Nephron progenitor cell (in vitro differentiated cells): ENCODE data around the gene PVALEF.

ENCODE experiments used
- DNase-seq: peaks from one replicate; pipeline ENCODE4 v3.0.0; 2021
- H3K27ac Mint-ChIP-seq: 2 replicates; pipeline ENCODE4 v1.8.0; 2021; ENCODE audit warnings: mild to moderate bottlenecking, moderate library complexity, mixed read lengths
- H3K27me3 Mint-ChIP-seq: 2 replicates; pipeline ENCODE4 v1.8.0; 2021; ENCODE audit warnings: mild to moderate bottlenecking, low read depth, mixed read lengths; ENCODE audit not compliant: poor library complexity
- H3K36me3 Mint-ChIP-seq: 2 replicates; pipeline ENCODE4 v1.8.0; 2021; ENCODE audit warnings: low read depth, mixed read lengths
- H3K4me1 Mint-ChIP-seq: 2 replicates; pipeline ENCODE4 v1.8.0; 2021; ENCODE audit warnings: mixed read lengths
- H3K4me3 Mint-ChIP-seq: 2 replicates; pipeline ENCODE4 v1.8.0; 2021; ENCODE audit warnings: mild to moderate bottlenecking, moderate library complexity, mixed read lengths
- H3K9me3 Mint-ChIP-seq: 2 replicates; pipeline ENCODE4 v1.8.0; 2021; ENCODE audit warnings: mild to moderate bottlenecking, moderate library complexity, mixed read lengths
- CTCF ChIP-seq: fragments of 200-600 bp; sonication (generic); IDR thresholded peaks from 2 replicates; pipeline ENCODE4 v1.5.0; 2021; ENCODE audit warnings: antibody characterized with exemption

The PVALEF gene

GRCh38 chr17:81158688-81159590 is 6.4 kb upstream of the PVALEF start:
- peaks cover 4% of the 10 kb centered on the region for H3K4me1 Mint-ChIP-seq
- no peak overlapping the region for H3K4me3 Mint-ChIP-seq
- H3K9me3 Mint-ChIP-seq, result no peaks in the 10 kb centered on the region
- H3K36me3 Mint-ChIP-seq, result no peaks in the 10 kb centered on the region
- TF ChIP-seq CTCF, result no peak
- H3K27me3 Mint-ChIP-seq, result peaks cover 7% of the 10 kb centered on the region
- H3K27ac Mint-ChIP-seq, result no peak overlapping the region
- DNase-seq, result no peak

- no peaks in the 10 kb centered on the region for H3K36me3 Mint-ChIP-seq
- H3K4me3 Mint-ChIP-seq, result no peak overlapping the region
- peaks cover 7% of the 10 kb centered on the region for H3K27me3 Mint-ChIP-seq
- H3K4me1 Mint-ChIP-seq, result peaks cover 12% of the 10 kb centered on the region
- no peak for TF ChIP-seq CTCF
- no peaks in the 10 kb centered on the region for H3K9me3 Mint-ChIP-seq
- no peak overlapping the region for H3K27ac Mint-ChIP-seq
- DNase-seq, result no peak
Observed at GRCh38 chr17:81159611-81160265, 5.6 kb upstream of the PVALEF start.

- H3K9me3 Mint-ChIP-seq, result no peaks in the 10 kb centered on the region
Observed at GRCh38 chr17:81160306-81160705, 5.0 kb upstream of the PVALEF start.

GRCh38 chr17:81160747-81161453 is 4.4 kb upstream of the PVALEF start:
- Mint-ChIP-seq H3K4me1 (peaks cover 13% of the 10 kb centered on the region), H3K27ac (no peak overlapping the region), H3K4me3 (no peak overlapping the region), H3K9me3 (no peaks in the 10 kb centered on the region), H3K27me3 (no peaks in the 10 kb centered on the region), H3K36me3 (no peaks in the 10 kb centered on the region)
- TF ChIP-seq CTCF, result no peak
- DNase-seq, result no peak

More at GRCh38 chr17:81160306-81160705, 5.0 kb upstream of the PVALEF start:
- Mint-ChIP-seq H3K27me3 (peaks cover 5% of the 10 kb centered on the region), H3K27ac (no peak overlapping the region), H3K36me3 (no peaks in the 10 kb centered on the region), H3K4me1 (peaks cover 13% of the 10 kb centered on the region), H3K4me3 (no peak overlapping the region)
- no peak for DNase-seq
- TF ChIP-seq CTCF, result no peak

GRCh38 chr17:81161536-81161935 is 3.8 kb upstream of the PVALEF start:
- H3K4me1 Mint-ChIP-seq, result peaks cover 13% of the 10 kb centered on the region
- H3K27ac Mint-ChIP-seq, result no peak overlapping the region
- no peak for TF ChIP-seq CTCF

More at GRCh38 chr17:81161536-81161935, 3.8 kb upstream of the PVALEF start:
- H3K9me3 Mint-ChIP-seq, result no peaks in the 10 kb centered on the region
- H3K4me3 Mint-ChIP-seq, result no peak overlapping the region
- no peaks in the 10 kb centered on the region for H3K36me3 Mint-ChIP-seq
- DNase-seq, result no peak
- H3K27me3 Mint-ChIP-seq, result no peaks in the 10 kb centered on the region
